Measurements from ENCODE around the gene TRAPPC2L.
A peak's percentile ranks its signal among the peaks of the same experiment; 100 is the strongest.

Gene TRAPPC2L

DNA sequence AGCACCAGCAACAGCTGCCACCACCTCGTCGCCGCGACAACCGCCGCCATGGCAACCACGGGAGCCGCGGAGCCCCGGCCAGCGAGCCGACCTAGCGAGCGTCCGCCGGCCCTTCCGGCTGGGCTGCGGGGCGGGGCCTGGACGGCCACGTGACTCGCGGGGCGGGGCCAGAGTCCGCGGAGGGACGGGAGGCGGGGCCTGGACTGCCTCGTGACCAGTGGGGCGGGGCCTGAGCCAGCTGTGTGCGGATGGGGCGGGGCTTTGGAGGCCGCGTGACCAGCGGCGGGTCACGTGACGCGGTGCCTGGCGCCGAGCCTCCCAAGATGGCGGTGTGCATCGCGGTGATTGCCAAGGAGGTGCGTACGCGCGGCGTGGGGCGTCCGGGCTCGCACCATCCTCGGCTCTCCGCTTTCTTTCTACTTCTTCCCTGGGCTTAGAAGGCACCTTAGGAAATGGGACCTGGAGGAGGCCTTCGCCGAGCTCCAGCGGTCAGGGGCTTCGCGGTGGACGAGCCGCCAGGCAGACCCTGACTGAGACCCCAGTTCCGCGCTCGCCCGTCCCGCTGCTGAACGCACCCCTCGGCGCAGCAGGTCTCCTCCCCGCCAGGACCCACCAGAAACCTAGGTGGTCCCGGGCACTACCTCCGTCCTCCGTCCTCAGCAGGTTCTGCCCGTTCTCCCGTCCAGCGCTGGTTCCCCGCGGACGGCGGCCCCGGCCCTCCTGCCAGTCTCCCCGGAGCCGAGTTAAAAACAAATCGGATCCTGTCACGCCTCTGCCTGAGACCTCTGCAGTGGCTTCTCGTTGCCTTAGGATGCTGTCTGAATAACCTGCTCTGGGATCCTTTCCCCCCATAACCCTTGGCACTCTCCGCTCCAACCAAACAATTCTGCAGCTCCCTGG is at the start of gene TRAPPC2L, which contains the start of gene GALNS:
TSS of gene TRAPPC2L (plus strand) at position 300 of the 900 bp plus-strand sequence. CDS start at position 324, 24 bp downstream.
TSS of gene GALNS (minus strand) at position 120 of the 900 bp plus-strand sequence. CDS start at position 50, 70 bp downstream.
- DNase-seq = peak; percentile 100

GRCh38 chr16:88807142-88807625 is 49.7 kb upstream of the TRAPPC2L start:
- no peak for DNase-seq

- DNase-seq = no peak
Observed at GRCh38 chr16:88807626-88808453, 49.1 kb upstream of the TRAPPC2L start.

DNA sequence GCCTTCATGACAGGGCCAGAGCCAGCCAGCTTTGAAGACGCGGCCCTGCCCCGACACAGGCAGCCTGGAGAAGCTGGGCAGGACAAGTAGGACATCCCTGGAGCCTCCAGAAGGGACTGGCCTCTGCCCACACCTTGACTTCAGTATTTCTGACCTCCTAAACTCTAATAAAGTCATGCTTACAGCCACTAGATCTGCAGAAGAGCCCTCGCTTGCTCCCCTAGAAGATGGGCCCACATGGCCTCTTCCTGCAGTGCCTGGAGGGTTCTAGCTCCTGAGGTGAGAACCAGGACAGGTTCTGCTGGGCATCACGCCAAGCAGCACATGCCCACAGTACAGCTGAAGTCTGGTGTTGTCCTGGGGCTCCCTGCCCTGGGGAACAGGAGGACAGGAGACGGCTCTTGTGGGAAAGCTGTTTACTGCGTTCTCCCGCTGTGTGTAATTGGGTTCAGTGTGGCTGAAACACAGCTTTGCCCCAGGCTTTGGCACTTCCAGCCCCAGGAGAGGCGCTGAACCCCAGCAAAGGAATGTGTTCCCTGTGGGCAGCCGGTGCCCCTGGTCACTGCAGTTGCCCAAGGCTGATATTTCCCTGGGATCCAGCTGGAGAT is 47.8 kb upstream of the TRAPPC2L start:
- peak; percentile 34 to 37 for DNase-seq

DNA sequence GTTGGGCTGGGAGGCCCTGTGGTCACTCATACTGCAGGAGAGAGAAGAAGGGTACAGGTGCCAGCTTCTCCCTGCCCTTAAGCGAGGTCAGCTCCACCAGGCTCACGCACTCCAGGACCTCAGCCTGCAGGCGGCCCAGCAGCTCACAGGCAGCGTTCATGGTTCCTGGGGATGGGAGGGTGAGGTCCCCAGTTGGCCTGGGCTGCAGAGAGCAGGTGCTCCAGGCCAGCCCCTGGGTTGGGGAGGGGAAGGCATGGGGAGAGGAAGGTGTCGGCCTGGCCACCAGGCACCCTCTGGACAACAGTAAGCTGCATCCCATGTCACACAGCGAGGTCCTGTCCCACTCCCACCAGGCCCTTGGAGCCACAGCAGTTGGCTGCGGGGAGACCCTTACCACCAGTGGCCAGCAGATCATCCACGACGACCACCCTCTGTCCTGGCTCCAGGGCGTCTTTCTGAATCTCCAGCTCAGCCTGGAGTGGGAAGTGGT is 47.2 kb upstream of the TRAPPC2L start:
- DNase-seq = peak in 1 of 2 experiments; percentile 43

GRCh38 chr16:88810166-88810911 is 46.6 kb upstream of the TRAPPC2L start:
- peak; percentile 63 to 72 for DNase-seq

DNA sequence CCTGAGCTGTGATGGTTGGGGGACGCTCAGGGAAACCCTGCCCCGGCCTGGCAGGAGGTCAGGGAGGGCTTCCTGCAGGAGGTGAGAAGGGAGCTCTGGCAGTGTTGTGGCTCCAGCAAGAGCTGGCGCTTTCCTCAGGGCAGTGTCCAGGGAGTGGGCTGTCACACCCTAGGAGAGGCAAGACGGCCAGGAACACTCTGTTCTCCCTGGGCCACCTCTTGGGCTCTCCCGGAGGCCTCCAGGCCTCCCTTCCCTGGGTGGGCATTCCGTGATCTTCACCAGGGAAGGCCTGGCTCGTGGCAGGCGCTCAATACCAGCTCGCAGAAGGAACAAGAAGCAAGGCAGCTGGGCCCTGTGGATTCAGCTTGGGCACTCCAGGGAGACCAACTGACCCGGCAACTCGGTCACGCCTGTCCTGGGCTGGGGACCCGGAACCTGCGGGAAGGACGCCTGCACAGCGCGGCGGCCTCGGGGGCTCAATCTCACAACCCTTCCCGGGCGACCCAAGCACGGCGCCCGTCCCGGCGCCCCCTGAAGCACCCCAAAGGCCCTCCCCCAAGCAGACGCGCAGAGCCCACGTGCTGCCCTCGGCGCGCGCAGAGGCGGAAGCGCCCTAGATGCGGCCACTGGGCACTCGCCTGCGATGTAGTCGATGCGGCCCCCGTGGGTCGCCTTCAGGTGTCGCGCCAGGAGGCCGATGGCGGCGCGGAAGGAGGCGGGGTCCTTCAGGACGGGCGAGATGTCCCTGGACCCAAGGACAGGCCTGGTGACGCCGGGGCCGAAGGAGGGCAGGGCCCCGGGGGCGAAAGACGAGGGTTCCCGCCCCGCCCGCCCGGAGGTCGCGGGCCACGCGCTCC is 45.8 kb upstream of the TRAPPC2L start:
- DNase-seq = peak; percentile 69

GRCh38 chr16:88811769-88812512 is 45.0 kb upstream of the TRAPPC2L start, which contains the start of gene APRT:
Gene APRT, minus strand, starts transcription at chr16:88811928. Its CDS starts 29 bp downstream, at chr16:88811899.
- DNase-seq = peak; percentile 98

GRCh38 chr16:88812513-88813268 is 44.2 kb upstream of the TRAPPC2L start:
- peak; percentile 47 to 61 for DNase-seq

DNA sequence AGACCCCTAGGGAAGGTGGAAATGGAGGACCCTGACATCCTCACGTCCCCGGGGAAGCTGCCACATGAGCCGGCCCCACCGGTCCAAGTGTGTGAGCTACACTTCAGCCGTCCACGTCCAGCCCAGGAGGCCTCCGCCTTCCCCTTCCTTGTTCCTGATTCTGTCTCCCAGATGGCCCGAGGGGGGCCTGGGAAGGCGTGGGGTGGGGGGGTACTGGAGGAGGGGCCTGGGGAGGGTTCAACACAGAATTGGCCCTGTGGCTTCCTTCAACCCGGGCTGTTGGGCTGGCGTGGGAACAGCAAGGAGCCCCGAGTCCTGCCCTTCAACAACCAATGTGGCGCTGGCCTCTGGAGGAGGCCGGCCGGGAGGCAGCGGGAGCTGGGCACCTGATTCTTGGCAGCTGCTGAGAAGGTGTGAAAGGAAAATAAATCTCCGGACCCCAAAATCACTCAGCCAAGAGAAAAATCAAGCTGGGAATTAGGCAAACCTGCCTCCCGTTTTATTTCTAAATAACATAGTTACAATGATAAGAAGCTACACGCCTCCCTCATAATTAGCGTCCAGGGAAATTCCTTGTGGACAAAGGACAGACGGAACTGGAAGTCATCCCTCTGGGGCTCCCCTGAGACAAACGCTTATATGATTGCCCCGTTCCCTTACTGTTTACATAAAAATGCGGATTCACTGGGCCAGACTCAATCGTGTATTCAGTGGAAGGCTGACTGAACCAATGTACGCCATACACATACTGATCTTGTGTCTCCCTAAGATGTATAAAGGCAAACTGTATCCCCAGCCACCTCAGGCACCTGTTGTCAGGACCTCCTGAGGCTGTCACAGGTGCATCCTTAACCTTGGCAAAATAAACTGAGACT is 43.4 kb upstream of the TRAPPC2L start:
- DNase-seq = no peak

GRCh38 chr16:88814144-88814502 is 42.8 kb upstream of the TRAPPC2L start:
- no peak for DNase-seq

GRCh38 chr16:88815227-88815626 is 41.7 kb upstream of the TRAPPC2L start:
- DNase-seq = no peak

- DNase-seq = peak; percentile 63 to 71
Observed at GRCh38 chr16:88815901-88816589, 40.9 kb upstream of the TRAPPC2L start.

GRCh38 chr16:88816736-88817535 is 40.0 kb upstream of the TRAPPC2L start:
- DNase-seq = no peak

DNA sequence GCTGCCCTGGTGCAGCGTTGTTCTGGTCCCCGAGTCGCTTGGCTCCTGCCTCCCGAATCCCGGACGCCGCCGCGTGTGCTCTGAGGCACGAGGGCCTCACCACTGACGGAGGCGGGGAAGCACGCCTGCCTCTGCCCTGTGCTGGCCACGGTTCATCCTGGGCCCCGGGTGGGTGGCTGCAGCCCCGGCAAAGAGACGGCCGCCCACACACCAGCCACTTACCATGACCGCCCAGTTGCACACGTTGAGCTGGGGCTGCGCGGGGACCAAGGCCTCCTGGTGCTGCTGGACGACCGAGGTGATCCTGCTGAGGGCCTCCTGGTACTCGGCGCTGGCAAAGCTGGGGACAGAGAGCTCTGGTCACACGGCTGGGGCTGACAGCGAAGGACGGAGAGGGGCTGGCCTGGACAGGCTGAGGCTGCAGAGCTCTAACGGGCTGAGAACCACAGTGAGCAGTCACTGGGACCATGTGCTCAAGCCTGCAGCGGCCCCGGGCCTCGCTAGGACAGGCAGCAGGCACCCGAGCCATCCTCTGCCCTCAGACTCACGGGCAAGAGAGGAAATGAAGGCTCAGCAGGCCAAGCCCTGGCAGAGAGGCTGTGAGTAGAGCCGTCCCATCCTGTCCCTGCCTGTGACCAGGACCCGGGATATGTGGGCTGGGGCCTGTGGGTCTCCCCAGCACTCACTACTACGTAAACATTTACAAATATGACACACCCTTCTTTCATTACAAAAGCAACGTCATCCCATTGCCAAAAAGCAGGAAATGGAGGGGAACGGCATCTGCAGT is 38.9 kb upstream of the TRAPPC2L start:
- no peak for DNase-seq

- DNase-seq = no peak
Observed at GRCh38 chr16:88818575-88818874, 38.4 kb upstream of the TRAPPC2L start.

Measured in activated CD4-positive, alpha-beta T cell treated with anti-CD3 and anti-CD28 coated beads, Interleukin-2, amount 50 U/mL, for 48 hours (primary cell).